GM18526 (cell line): ENCODE data around the gene RANBP9.

Experiments
- POLR2A ChIP-seq: IDR thresholded peaks from 3 replicates; pipeline ENCODE4 v1.6.1; 2011; ENCODE audit not compliant: insufficient read length; ENCODE audit errors: extremely low read depth

Gene RANBP9

GRCh38 chr6:13695252-13695651, 16.4 kb downstream of the RANBP9 start:
- TF ChIP-seq POLR2A, result no peak

DNA sequence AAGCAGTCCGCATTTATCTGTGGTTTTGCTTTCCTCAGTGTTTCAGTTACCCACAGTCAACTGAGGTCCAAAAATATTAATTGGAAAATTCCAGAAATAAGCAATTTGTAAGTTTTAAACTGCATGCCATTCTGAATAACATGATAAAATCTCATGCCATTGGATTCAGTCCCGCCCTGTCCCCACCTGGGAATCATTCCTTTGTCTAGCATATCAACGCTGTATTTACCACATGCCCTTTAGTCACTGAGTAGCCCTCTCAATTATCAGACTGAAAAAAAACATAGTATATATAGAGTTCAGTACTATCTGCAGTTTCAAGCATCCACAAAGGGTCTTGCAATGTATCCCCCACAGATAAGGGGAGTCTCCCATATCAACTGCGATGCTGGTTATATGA, 17.1 kb downstream of the RANBP9 start:
- no peak for TF ChIP-seq POLR2A

DNA sequence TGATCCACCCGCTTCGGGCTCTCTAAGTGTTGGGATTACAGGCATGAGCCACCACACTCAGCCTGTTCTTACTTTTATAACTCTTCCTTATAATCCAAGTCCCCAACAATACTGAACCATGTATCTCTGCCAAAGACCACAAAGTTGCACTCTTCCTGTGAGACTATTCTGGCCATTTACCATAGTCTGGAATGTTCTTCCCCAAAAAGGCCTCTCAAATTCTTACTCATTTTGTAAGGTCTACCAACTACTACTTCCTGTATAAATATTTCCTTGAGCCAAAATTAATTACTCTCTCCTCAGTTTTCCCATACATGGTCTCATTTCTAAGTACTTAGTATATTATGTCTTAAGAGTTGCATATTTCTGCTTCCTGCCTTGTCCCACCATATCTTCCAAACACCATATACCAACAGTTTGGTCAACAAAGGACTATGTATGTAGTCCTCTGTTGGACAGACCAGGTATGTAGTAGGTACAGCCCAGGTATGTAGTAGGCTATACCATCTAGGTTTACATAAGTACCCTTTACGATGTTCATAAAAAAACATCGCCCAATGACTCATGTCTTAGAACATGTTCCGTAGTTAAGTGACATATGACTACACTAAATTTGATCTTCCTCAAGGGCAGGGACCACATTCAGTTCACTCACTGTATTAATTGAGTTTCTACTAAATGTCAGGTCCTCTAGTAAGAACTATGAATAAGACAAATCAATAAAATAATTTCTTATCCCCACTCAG, 22.0 kb downstream of the RANBP9 start:
- no peak for TF ChIP-seq POLR2A

- no peak for TF ChIP-seq POLR2A
These were observed 22.9 kb downstream of the RANBP9 start for GRCh38 chr6:13688692-13689196.

- TF ChIP-seq POLR2A, result no peak
These were observed 23.7 kb downstream of the RANBP9 start for GRCh38 chr6:13687917-13688351.

DNA sequence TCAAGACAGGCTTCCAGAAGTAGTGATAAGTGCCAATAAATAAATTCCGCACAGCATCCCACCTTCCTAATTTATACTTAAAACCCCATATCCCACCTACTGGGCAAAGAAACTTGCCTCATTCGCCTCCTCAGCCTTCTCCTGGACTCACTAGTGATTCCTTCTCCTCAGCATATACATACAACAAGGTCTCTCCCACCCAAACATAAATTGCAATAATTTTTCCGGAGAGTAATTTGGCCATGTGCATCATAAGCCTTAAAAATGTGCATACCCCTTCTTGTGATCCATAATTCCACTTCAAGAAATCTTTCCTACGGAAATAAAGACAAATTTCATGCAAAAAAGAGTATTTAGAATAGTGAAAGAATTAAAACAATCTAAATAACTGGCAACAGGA, 26.8 kb downstream of the RANBP9 start:
- TF ChIP-seq POLR2A, result no peak

DNA sequence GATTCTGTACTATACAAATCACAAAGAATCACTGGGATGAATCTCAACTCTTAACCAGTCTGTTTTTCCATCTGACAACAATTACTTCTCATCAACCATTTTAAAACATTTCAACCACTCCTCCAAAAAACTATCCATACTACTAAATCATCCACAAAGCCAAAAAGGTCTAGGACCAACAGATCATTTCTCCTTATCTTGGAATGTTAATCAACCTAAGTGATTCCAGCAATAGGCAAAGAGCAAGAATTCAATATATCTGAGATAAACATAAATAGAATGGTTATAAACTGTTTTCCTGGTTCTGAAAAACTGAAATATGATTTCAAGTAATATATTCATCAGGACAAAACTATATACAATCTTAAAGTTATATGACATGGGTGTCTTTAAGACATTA, 28.6 kb downstream of the RANBP9 start:
- no peak for TF ChIP-seq POLR2A

DNA sequence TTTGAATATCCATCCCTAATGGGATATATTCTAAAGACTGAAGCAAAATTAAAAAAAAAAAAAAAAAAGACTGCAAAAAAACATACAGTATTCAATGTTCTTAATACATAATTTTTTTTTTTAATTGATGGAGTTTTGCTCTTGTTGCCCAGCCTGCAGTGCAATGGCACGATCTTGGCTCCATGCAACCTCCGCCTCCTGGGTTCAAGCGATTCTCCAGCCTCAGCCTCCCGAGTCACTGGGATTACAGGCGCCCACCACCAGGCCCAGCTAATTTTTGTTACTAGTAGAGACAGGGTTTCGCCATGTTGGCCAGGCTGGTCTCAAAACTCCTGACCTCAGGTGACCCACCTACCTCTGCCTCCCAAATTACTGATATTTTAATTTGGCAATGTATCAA, 29.3 kb downstream of the RANBP9 start:
- no peak for TF ChIP-seq POLR2A

- TF ChIP-seq POLR2A, result no peak
These were observed 30.2 kb downstream of the RANBP9 start for GRCh38 chr6:13681305-13682061.

DNA sequence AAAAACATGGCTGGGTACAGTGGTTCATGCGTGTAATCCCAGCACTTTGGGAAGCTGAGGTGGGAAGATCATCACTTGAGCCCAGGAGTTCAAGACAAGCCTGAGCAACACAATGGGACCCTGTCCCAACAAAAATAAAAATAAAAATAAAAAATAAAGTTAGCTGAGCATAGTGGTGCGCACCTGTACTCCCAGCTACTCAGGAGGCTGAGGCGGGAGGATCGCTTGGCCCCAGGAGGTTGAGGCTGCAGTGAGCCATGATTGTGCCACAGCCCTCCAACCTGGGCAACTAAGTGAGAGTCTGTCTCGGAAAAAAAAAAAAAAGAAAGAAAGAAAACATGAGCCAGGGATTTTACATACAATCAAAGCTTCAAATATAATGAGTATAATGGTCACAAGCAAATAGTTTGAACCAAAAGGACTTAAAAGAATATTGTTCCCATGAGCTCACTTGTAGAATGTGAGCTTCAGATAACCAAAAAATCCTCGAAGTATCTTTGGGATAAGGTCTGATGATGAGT, 31.1 kb downstream of the RANBP9 start:
- no peak for TF ChIP-seq POLR2A

DNA sequence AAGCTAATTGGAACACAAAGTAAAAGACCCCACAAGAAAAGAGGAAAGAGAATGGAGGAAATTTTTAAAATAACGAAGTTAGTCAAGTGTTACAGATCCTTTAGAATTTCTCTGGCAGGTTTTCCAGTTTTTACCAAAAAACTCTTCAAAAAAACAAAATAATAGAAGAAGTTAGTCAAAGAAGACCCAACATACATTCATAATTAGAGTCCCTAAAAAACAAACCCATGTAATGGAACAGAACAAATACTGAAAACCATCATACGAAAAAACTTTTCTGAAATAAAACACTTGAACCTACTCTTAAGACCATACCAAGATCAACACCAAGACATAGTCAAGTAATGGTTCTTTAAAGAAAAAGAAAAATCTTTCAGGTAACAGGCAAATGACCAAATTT, 31.6 kb downstream of the RANBP9 start:
- TF ChIP-seq POLR2A, result no peak

- TF ChIP-seq POLR2A, result no peak
These were observed 33.2 kb downstream of the RANBP9 start for GRCh38 chr6:13678255-13678983.

GRCh38 chr6:13677878-13678254, 33.8 kb downstream of the RANBP9 start:
- no peak for TF ChIP-seq POLR2A

DNA sequence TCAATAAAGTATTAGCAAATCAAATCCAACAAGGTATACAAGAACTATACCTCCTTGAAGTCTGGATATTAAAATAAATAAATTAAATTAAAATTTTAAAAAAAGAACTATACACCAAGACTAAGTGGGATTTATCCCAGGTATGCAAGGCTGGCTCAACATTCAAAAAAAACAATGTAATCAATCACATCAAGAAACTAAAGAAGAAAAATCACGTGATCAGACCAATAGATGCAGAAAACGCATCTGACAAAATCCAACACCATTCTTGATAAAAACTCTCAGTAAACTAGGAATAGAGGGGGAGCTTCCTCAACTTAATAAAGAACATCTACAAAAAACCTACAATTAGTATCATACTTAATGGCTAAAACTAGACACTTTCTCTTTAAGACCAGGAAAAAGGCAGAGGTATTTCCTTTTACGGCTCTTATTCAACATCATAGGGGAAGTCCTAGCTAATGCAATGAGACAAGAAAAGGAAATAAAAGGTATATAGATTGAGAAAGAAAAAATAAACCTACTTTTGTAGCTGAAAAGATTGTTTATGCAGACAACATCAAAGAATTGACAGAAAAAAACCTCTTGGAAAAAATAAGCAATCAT, 35.0 kb downstream of the RANBP9 start:
- TF ChIP-seq POLR2A, result no peak
